GM21619 (cell line): ENCODE results near the gene ATP5F1C.
"Not testable (repeated sequence)": the region's sequence is repeated elsewhere in the genome, so short reads cannot be mapped to it uniquely, and the experiment has no call there.

Experiments
- ATAC-seq: cut with Tn5 transposase; IDR thresholded peaks from one replicate; pipeline ENCODE4 v1.9.1; 2021; ENCODE audit not compliant: unreplicated experiment

Gene ATP5F1C

GRCh38 chr10:7787857-7788638 is at the start of gene ATP5F1C, which contains the start of gene KIN:
TSS of gene ATP5F1C (plus strand) at chr10:7788177. CDS start at chr10:7788208, 31 bp downstream.
TSS of gene KIN (minus strand) at chr10:7787993. CDS start at chr10:7787933, 60 bp downstream.
- ATAC-seq: peak; percentile 92

GRCh38 chr10:7738536-7739407 is 49.2 kb upstream of the ATP5F1C start:
- no peak for ATAC-seq

DNA sequence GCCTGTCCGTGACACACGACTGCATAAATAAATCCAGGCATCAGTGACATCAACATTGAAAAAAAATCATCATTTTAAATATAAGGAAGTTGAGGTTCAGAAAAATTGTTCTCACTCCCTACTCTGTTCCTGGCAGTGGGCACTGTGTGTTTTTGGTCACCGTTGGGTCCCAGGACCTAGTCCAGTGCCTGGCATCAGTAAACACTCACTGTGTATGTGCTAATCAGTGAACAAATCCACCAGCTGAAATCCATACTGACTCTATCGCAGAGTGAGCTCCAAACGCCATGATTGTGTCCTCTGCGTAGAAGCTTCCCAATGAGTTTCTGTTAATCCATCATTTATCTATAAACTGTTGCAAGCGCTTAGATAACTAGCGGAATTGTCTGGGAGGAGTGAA is 43.7 kb upstream of the ATP5F1C start:
- no peak for ATAC-seq

DNA sequence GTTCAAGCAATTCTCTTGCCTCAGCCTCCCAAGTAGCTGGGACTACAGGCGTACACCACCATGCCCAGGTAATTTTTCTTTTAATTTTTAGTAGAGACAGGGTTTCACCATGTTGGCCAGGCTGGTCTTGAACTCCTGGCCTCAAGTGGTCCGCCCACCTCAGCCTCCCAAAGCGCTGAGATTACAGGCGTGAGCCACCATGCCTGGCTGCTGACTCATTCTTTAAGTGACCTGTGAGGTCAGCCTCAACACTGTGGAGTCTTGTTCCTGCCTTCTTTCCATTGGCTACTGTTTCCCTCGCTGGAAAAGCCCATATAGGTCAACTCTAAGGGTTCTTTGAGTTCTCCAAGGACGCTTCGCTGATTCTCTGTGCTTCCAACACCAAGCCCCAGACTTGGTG is 39.3 kb upstream of the ATP5F1C start:
- ATAC-seq: not testable (repeated sequence)

DNA sequence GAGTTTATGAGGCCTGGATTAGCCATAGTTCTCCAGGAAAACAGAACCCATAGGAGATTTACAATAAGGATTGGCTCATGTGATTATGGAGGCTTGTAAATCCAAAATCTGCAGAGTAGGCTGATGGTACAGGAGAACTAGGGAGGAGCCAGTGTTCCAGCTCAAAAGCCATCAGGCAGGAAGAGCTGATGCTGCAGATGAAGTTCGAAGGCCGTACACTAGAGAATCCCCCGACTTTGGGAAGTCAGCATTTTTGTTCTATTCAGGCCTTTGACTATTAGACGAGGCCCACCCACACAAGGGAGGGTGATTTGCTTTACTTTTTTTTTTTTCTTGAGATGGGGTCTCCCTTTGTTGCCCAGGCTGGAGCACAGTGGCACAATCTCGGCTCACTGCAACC is 37.8 kb upstream of the ATP5F1C start:
- no peak for ATAC-seq

DNA sequence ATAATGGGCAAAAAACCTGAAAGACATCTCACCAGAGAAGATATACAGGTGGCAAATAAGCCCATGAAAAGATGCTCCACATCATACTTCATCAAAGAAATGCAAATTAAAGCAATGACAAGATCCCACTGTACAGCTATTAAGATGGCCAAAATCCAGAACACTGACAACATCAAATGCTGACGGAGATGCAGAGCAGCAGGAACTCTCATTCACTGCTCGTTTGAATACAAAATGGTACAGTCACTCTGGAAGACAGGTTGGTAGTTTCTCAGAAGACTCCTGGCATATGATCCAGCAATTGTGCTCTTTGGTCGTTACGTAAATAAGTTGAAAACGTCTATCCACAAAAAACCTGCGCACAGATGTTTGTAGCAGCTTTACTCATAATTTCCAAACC is 35.7 kb upstream of the ATP5F1C start:
- ATAC-seq: no peak

DNA sequence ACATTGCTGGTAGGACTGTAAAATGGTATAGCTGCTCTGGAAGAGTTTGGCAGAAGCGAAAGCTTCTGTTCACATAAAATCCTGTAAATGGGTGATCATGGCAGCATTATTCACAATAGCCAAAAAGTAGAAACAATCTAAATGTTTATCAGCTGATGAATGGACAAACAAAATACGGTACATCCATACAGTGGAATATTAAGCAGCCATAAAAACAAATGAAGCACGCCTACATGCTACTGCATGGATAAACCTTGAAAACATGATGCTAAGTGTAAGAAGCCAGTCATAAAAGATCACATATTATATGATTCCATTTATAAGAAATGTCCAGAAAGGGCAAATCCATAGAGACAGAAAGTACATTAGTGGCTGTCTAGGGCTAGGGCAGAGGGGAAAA is 32.9 kb upstream of the ATP5F1C start:
- ATAC-seq: no peak

DNA sequence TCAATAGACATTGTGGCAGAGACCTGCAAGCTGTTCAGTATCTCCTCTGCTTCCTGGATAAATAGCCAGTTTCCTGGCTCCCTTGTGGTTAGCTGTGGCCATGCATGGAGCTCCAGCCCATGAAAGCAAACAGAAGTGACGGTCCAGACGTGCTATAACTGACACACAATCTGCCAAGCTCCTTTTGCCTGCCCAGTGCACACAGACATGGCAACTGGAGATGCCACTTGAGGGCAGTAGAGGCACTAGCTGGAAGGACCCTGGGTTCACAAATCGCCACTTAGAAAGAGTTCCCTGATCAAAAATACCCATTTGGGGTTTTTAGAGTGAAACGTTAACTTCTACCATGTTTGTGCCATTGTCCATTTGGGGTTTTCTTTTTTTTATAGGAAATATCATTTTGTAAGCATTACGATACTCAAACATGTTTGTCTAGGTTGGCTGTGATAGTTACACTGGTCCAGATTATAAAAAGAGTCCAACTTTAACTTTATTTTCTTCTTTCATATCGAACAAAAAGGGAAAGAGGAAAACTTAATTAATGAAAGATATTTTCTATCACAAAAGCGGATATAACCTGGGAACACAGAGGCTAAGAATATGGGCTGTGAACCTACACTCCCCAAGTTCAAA is 31.5 kb upstream of the ATP5F1C start:
- no peak for ATAC-seq

- no peak for ATAC-seq
Observed at GRCh38 chr10:7763929-7764328, 24.0 kb upstream of the ATP5F1C start.

- no peak for ATAC-seq
Observed at GRCh38 chr10:7766241-7766640, 21.7 kb upstream of the ATP5F1C start.

DNA sequence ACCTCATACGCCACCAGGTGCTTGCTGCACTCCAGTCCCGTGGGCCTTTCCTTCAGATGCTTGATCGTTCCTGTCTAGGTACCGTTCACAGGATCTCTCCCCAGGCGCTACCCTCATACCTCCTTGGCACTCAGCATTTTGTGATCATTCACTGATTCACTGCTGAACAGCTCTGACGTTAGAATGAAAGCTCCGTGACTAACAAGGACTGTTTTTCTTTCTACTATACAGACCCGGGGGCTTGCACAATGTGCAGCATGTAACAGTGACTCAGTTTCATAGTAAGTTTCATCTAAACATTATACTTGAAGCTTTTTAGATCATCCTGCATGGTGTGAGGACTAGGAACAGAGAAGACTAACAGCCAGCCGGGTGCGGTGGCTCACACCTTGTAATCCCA is 20.8 kb upstream of the ATP5F1C start:
- ATAC-seq: no peak

- ATAC-seq: no peak
Observed at GRCh38 chr10:7768417-7768816, 19.6 kb upstream of the ATP5F1C start.

DNA sequence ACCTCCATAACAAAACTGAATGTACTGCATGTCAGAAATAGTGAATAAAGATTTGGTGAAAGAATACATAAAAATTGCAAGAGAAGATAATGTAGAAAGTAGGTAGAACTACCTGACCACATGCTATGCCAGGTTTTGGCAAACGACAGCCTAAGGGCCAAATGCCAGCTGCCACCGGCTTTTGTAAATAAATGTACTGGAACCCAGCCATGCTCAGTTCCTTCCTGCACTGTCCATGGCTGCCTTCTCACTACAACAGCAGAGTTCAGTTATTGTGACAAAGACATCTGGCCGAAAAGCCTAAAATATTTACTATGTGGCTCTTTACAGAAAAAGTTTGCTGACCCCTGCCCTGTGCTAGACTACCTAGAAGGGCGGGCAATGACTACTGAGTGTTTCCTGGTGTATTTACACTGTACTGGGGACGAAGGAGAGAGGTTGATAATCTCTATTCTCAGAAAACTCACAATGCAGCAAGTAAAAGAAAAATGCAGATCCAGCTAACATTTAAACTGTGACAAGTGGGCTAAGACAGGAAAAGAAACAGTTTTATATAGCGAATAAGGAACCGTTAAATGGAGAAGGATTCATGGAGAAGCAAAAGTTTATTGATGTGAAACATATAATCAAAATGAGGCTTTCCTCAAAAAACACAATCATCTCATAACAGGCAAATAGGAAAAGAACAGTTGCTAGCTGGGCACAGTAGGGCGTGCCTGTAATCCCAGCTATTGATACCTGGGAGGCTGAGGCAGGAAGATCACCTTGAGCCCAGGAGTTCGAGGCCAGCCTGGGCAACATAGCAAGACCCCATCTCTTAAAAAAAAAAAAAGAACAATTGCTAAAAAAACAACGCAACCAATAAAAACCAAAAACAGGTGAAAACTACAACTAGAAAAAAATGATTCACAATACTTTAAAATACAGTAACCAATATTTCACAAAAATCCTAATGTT is 13.9 kb upstream of the ATP5F1C start:
- ATAC-seq: no peak

- no peak for ATAC-seq
Observed at GRCh38 chr10:7776777-7777176, 11.2 kb upstream of the ATP5F1C start.

DNA sequence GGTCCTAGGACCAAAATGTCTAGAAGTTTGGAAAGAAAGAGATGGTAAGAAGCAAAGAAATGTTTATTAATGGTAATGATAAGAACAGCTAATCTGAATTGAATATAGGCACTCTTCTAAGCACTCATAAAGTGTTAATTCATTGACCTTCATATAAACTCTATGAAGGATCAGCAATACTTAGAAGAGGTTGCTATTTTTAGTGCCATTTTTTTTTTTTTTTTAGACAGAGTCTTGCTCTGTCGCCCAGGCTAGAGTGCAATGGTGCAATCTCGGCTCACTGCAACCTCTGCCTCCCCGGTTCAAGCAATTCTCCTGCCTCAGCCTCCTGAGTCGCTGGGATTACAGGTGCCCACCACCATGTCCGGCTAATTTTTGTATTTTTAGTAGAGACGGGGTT is 5.8 kb upstream of the ATP5F1C start:
- not testable (repeated sequence) for ATAC-seq

- no peak for ATAC-seq
Observed at GRCh38 chr10:7786430-7786829, 1.5 kb upstream of the ATP5F1C start.

DNA sequence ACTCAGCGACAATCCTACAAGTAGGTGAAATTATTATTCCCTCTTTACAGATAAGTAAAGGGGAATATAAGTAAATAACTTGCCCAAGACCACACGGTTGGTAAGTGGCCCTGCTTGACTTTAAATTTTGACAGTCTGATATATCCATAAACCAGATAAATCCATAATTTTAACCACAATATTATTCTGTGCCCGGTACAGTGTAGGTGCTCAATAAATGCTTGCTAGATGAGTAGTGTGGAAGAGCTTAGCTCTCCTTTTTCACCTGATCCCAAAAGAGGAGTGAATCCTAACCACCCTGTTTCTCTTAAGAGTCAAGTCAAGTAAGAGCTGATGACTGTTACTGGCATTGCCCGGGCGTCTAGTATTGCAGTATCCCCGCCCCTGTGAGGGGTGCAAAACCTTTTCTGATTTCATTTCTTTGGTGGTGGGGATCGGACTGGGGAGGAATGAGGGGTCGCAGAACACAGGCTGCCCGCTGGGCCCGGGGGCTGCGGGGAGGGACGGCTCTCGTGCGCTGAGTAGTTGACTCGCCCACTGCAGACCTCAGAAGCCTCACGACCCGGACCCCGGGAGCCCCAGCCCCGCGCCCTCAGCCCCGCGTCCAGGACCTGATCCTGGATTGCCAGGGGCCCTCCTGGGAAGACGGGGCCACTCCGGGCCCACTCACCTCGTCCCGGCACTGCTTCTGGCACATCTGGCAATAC is 674 bp upstream of the ATP5F1C start:
- ATAC-seq: peak; percentile 7

DNA sequence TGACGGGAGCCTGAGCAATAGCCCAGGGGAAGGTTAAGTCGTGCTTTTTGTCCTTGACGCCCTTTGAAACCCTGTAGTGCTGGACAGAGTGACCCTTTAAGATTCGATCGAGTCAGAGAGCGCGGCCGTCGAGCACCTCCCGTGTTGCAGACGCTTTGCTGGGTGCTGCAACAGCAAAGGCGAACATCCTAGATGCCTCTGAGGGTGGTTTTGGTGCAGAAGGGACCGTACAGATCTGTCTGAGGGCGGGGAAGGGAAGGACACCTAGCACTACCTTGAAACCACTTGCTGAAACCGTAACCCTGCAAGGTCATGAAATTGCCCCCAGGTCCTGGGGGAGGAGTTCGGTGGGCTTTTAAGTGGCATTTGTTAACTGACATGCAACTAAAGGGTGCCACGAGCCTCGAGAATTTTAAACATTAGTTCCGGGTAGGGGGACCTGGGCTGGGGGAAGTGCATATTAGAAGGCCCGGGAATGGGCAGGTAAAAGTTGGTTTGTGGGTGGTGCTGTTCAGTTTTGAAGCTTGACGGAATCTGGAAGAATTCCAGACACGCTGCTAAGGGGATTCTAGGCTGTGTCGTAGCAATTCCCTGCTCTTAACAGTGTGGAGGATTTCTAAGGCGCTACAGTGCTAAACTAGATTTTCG is 786 bp downstream of the ATP5F1C start:
- peak; percentile 13 for ATAC-seq

DNA sequence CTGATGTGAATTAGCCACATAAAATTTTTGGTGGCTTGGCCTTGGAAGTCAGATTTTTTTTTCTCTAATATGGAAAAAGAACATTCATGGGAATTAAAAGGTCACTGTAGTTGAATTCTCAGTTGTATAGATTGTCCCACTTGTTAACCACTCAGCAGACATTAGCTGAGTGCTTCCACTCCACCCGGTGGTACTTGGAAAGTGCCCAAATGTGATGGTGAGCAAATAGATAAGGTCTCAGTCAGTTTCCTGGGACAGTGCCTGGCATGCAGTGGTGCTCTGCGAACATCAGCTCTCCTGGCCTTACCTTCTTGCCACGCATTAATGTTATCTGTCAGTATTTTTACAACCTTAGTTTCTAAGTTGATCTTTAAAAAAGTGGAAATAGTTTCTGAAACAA is 1.4 kb downstream of the ATP5F1C start:
- ATAC-seq: no peak
